GM18520 (cell line): Measurements from ENCODE around the gene TECPR1.

ENCODE experiments used
- ATAC-seq: cut with Tn5 transposase; IDR thresholded peaks from one replicate; pipeline ENCODE4 v1.9.1; 2021; ENCODE audit not compliant: unreplicated experiment

Gene TECPR1

GRCh38 chr7:98252425-98253054 is 508 bp upstream of the TECPR1 start:
- ATAC-seq: no peak

DNA sequence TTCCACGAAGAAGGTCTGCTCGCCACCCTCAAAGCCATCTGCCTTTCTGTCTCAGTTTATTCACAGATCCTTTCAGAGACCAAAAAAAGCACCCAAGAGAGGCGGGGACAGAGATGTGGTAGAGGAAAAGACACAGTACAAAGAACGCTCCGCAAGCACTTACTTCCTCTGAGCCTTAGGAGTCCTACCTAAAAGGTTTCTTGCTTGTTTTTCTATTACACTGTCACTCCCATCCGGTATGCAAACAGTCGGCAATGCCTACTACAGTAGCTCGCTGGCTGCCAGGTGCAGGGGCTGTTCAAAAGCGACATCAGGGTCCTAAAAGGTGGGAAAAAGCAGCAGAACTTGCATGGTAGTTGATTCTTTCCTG is 816 bp downstream of the TECPR1 start:
- ATAC-seq: no peak

DNA sequence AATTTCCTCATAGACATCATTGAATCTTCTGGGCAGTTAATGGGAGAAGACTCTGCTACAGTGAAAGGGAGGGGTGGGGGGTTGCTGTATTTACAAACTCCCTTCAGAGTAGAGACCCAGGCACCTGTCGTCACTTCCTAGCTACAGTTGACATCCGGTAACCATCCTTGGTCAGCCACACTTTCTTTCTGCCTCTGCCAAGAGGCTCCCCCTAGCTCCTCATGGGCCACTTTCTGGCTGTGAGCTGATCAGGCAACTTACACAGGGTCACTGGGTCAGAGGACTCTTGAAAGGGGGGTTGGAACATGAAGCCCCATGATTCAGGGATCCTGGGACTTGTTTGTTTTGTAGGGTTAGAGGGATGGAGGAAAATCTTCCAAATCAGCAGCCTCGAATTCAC is 1.2 kb downstream of the TECPR1 start:
- no peak for ATAC-seq

DNA sequence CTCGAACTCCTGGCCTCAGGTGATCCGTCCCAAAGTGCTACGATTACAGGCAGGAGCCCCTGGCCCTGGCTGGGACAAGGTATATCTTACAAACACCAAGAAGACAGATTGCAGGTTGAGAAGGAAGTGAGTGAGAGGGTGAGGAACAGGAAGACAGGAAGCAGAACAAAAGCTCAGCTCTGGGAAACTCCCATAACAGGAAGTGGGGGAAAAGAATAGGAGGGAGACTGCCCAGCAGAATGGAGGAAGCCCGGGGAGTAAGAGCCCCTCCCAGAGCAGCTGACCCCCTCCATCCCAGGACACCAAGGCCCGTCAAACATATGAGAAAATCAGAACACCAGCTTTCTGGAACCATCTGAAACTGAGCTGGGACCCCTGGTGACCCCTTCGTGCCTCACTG is 2.9 kb downstream of the TECPR1 start:
- ATAC-seq: no peak

GRCh38 chr7:98248156-98248555 is 3.9 kb downstream of the TECPR1 start:
- no peak for ATAC-seq

DNA sequence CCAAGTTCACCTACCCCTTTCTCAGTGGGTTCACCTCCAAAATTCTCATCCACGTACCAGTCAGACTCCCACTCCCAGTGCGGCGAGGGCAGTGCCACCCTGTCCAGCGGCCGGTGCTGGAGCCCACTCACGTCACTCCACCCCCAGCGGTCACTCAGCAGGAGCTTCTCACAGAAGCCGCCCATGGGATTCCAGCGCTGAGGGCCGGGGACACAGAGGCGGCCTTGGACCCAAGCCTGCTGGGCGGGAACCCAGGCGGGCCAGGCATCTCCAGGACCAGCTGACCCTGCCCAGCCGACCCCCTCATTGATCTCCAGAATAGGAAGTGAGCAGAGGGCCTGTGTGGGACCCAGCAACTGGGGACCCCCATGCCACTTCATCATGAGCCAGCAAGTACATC is 7.2 kb downstream of the TECPR1 start:
- no peak for ATAC-seq

- no peak for ATAC-seq
These were observed 9.1 kb downstream of the TECPR1 start for GRCh38 chr7:98242934-98243333.

DNA sequence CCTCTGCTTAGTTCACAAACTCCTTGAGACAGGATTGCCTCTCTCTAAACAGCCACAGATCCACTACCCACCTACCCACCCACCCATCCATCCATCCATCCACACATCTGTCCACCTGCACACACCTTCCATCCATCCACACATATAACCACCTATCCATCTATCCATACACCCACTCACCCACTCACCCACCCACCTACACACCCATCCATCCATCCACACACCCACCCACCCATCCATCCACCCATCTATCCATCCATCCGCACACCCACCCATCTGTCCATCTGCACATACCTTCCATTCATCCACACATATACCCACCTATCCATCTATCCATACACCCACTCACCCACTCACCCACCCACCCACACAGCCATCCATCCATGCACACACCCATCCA is 9.7 kb downstream of the TECPR1 start:
- no peak for ATAC-seq

- no peak for ATAC-seq
These were observed 10.3 kb downstream of the TECPR1 start for GRCh38 chr7:98241674-98242241.

GRCh38 chr7:98240961-98241673 is 10.9 kb downstream of the TECPR1 start:
- ATAC-seq: no peak

DNA sequence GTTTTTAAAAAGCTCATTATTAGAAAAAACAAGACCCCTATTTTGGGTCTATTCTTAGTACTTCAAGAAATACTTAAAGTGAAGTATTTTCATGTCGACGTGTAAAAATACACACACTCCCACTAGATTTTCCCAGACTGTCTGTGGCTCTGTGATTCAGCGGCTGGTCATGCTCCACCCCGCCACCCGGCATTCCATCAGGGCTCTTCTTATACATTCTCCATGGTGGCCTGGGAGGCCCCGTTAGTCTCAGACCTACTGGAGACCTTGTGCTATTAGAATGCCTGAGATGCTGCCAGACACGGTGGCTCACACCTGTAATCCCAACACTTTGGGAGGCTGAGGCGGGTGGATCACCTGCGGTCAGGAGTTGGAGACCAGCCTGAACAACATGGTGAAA is 13.1 kb downstream of the TECPR1 start:
- no peak for ATAC-seq

- no peak for ATAC-seq
These were observed 14.0 kb downstream of the TECPR1 start for GRCh38 chr7:98238076-98238475.

GRCh38 chr7:98236355-98237185 is 15.5 kb downstream of the TECPR1 start:
- no peak for ATAC-seq

- no peak for ATAC-seq
These were observed 16.1 kb downstream of the TECPR1 start for GRCh38 chr7:98235901-98236300.

GRCh38 chr7:98234429-98235147 is 17.4 kb downstream of the TECPR1 start:
- ATAC-seq: no peak

- ATAC-seq: no peak
These were observed 18.6 kb downstream of the TECPR1 start for GRCh38 chr7:98233219-98234070.

DNA sequence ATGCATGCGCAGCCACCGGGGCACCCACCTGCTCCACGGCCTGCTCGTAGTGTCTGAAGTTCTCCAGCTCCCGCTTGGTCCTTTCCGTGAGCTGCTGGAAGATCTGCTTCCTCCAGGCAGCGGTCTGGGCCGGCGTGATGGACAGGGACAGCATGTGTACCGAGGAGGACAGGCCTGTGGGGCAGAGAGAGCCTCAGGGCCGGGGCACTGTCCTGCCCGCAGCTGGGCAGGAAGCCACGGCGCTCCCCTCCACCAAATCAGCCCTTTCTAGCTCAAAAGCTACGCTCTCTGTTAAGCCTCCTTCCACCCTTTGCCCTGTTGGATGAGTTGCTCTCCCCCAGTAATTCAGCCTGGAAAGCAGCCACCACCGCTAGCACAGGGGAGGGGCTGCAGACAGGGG is 19.2 kb downstream of the TECPR1 start:
- ATAC-seq: no peak

GRCh38 chr7:98232263-98232585 is 19.8 kb downstream of the TECPR1 start:
- no peak for ATAC-seq

GRCh38 chr7:98231493-98232262 is 20.4 kb downstream of the TECPR1 start:
- ATAC-seq: no peak
